HG02642 (cell line): ENCODE data around the gene GRHL3.

Experiments used
- ATAC-seq: cut with Tn5 transposase; IDR thresholded peaks from one replicate; pipeline ENCODE4 v1.9.1; 2021; ENCODE audit warnings: mild to moderate bottlenecking; ENCODE audit not compliant: unreplicated experiment, poor library complexity

GRHL3 gene

DNA sequence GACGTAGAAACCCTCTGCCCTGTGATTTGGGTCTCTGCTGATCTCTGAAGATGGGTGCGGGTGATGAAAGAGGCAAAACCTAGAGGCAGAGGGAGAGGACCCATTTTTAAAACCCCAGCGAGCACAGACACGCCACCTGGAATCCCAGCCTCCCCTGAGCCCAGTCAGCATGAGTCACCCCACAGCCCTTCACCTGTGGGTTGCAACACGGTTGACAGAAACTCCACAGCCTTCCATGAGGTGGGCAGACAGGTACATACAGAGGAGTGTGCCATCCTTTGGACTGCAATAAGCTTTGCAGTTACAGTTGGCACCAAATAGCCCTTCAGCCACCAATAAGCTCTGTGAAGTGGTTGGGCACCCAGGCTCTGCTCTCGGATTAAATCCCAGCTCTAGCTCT is 2.1 kb upstream of the GRHL3 start:
- no peak for ATAC-seq

DNA sequence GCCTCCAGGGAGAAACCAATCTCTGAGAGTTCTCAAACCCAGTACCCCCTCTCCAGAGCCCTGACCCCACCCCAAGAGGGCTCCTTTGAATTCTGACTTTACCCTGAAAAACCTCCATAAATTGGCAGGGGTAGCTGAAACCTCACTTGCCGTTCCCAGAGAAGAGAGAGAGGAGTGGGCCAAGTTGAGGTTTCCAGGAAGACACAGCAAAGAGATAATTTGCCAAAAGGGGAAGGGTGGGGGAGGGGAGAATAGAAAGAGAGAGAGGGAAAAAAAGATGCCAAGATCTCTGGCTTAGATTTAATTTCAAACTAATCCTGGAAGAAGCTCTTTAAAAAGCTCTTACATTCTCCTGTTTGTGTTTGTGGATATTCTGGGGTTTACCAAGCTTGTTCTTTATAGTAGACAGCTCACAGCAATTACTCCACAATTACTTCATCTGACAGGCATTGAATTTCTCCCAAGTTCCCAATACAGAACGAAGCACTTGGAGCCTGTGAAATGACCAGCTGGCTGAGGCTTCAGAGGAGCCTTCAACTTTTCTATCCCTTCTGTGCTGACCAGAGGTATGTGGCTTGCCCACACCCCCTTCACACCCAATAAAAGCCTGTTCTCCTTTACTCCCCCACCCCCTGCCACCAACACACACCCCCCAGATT is 1.1 kb upstream of the GRHL3 start:
- no peak for ATAC-seq

- ATAC-seq, result no peak
Measured at GRCh38 chr1:24318615-24319311, 394 bp upstream of the GRHL3 start.

DNA sequence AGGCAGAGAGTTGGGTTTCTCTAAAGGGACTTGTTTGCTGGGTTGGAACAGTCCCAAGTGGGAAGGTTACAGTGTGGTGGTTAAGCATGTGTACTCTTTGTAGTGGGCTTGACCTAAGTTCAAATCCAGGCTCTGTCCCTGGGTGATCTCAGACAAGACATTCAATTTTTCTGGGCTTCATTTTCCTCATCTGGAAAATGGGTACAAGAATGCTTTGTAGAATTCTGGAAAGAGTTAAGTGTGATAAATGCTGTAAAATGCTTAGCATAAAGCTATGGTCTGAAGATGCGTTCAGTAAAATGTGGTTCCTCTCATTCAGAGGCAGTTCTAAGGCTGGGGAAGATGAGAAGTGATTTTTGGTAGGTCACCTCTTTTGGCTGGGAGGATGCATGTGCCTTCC is 805 bp downstream of the GRHL3 start:
- ATAC-seq, result no peak

DNA sequence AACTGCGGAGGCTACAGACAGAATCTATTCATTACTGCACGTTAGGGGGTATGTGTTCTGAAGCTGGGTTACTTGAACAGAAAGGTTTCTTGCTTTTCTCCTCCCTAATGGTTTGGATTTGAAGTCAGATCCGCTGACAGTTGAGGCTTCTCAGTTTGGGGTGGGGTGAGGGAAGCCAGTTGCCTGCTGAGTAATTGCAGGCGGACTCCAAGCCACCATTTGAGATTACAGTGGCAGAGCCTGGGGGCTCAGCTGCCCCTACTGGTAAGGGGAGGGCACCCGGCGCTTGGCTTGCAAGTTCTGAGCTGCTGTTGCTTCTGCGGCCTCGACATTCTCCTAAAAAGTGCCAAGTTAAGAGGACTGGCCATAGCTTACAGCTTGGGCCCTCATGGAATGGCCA is 2.0 kb downstream of the GRHL3 start:
- ATAC-seq, result no peak

GRCh38 chr1:24321697-24322469 is 2.7 kb downstream of the GRHL3 start:
- ATAC-seq, result peak; percentile 74

GRCh38 chr1:24322470-24323177 is 3.5 kb downstream of the GRHL3 start:
- no peak for ATAC-seq

- ATAC-seq, result no peak
Measured at GRCh38 chr1:24323281-24323680, 4.1 kb downstream of the GRHL3 start.

DNA sequence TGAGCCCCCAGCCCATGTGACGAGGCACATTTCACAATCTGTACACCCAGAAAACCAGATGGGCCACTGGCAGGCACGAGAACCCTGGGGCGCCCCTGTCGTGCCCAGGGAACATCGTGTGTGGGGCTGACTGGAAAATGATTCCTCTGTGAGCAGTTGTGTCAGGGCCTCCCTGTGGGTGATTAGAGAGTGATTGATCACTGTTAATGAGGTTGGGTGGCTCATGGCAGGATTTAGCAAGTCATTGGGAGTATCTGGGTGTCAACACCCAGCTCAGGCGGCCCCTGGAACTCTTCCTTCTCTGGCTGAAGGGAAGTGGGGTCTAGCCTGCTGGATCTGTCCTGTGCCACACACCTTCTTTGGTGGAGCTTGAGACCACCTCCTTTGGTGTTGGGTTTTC is 5.7 kb downstream of the GRHL3 start:
- no peak for ATAC-seq

- no peak for ATAC-seq
Measured at GRCh38 chr1:24325587-24326449, 6.7 kb downstream of the GRHL3 start.

- no peak for ATAC-seq
Measured at GRCh38 chr1:24327486-24327885, 8.3 kb downstream of the GRHL3 start.

- ATAC-seq, result no peak
Measured at GRCh38 chr1:24327891-24328290, 8.7 kb downstream of the GRHL3 start.

GRCh38 chr1:24329331-24329730 is 10.2 kb downstream of the GRHL3 start:
- no peak for ATAC-seq

DNA sequence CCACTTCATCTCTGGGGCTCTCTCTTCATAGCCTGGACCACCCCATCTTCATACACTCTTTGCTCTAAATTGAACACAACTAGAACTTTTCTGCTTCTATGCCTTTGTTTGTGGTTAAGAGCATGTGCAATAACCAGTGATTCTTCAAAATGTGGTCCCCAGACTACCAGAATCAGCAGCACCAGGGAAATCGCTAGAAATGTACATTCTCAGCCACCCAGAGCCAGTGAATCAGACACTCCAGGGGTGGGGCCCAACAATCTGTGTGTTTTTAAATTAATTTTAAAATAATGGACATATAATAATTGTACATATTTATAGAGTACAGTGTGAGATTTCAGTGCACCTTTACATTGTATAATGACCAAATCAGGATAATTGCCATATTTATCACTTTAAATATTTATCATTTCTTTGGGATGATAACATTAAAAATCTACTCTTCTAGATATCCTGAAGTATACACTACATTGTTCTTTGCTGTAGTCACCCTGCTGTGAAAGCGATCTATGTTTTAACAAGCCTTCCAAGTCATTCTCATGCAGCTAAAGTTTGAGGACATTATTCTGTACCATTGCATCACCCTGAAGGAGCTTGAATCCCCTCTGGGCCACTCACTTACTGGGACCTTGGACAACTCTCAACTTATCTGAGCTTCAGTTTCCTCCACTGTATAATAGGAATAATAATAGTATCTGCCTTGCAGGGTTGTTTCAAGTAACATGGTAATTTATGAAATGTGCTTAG is 10.8 kb downstream of the GRHL3 start:
- ATAC-seq, result no peak

DNA sequence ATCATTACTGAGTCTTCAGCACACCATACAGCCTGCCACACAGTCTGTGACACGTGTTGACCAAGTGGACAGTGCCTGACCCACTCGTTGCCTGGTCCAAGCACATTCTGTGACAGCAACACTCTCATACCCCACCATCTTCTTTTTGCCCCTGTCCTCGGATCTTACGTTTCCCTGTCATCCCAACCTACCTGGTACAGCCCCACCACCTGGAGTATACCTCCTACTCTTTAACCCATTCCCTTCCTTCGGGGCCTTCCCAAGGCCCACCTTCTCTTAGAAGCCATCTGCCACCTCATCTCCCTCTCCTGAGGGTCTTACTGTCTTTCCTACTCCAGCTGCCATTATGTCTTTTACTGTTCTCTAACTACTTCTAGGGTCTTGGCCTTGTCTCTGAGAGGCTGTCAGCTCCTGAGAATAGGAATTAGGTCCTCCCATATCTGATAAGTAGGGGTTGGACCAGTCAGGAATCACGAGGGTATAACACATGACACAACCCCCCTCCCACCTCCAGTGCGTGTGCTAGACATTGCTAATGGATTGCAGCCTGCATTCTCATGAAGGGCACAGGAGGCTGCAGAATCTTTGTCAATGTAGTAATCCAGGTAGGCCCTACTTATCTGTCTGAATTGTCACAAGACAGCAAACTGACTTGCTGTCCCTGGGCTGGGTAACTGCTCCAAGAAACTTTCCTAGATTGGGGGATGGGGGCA is 13.0 kb downstream of the GRHL3 start:
- no peak for ATAC-seq

GRCh38 chr1:24336075-24336474 is 16.9 kb downstream of the GRHL3 start:
- ATAC-seq, result no peak

DNA sequence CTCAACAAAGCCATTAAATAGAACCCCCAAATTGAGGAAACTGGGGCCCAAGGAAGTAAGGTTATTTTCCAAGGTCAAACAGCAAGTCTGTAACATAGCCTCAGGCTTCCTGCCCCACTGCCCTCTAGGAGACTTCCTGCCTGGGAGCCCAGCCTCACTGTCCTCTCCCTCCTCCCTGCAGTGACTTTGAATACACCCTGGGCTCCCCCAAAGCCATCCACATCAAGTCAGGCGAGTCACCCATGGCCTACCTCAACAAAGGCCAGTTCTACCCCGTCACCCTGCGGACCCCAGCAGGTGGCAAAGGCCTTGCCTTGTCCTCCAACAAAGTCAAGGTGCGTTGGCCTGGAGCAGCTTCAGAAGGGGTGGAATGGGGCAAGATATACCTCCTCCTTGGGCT is 18.3 kb downstream of the GRHL3 start:
- no peak for ATAC-seq

DNA sequence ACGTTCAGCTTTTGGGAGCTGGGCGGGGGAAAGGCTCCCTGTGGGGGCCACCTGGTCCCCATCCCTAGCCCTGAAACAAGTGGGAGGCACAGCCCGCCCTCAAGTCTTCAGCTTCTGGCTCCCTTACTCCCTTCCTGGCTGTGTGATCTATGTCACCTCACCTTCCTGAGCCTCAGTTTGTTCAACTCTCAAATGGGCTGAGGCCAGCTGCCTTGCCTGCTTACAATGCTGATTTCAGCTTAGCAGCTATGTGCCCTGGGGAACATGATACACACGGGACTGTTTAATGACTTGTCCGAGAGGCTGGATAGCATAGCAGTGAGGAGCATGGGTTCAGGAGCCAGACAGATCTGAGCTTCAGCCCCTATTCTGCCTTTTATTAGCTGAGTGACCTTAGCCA is 19.3 kb downstream of the GRHL3 start:
- no peak for ATAC-seq

DNA sequence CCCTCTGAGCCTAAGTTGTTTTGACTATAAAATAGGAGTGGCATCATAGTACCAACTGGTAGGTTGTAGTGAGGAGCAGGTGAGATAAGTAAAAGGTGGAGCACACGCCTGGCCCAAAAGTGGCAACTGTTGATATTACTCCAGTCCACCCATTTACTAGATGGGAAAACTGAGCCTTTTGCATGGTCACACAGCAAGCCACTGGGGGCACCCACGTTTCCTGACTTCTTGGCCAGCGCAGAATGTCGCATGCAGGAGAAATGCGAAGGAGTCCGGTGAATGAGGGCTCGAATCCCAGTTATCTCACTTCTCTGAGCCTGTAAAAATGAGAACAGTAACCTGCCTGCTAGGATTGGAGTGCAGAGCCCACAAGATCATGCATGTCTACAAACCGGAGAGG is 20.8 kb downstream of the GRHL3 start:
- ATAC-seq, result no peak
